ENCODE data around the gene SLCO4C1.

Gene SLCO4C1

GRCh38 chr5:102296178-102296817, at the start of gene SLCO4C1:
Gene SLCO4C1, minus strand, starts transcription at chr5:102296284. Its CDS starts 22 bp downstream, at chr5:102296262.
- peaks cover 4% of the 10 kb centered on the region; the same call in 1 of the 2 replicates for H3K4me1 ChIP-seq (ENCODE audit: control insufficient read depth, insufficient read depth, low read length)
- peak within 1 kb of the TSS; percentile 49; the same call in 1 of the 2 replicates for H3K27ac ChIP-seq (ENCODE audit: extremely low read depth, low read depth, low read length)
- no peaks in the 10 kb centered on the region for H3K9me3 ChIP-seq (ENCODE audit: control insufficient read depth, insufficient read depth, low read depth, low read length)
- ChIA-PET POLR2A (interaction anchor here (1.0 to 1.2 kb wide), 2 partner anchors 11 to 142 kb away, joined by 3 read pairs; no protein-coding TSS in a partner anchor), CTCF (interaction anchor here (0.5 to 2.3 kb wide), 24 partner anchors 9 to 614 kb away, joined by 3 to 14 read pairs (median 4); no protein-coding TSS in a partner anchor)
- peak within 1 kb of the TSS; percentile 73 for H3K4me3 ChIP-seq (ENCODE audit: low read depth, low read length)
- no peaks in the 10 kb centered on the region for H3K36me3 ChIP-seq (ENCODE audit: control insufficient read depth in 2 of 2, insufficient read depth in 1 of 2, low read length in 2 of 2)
- TF ChIP-seq ZNF24 (tag by site-specific recombination; IDR thresholded peaks at IDR 0.05) = 0 out of 2 replicates have a peak, but pooled peaks have one; percentile 41
- TF ChIP-seq PRDM6 (tag by site-specific recombination; IDR thresholded peaks at IDR 0.05) = no peak
- TF ChIP-seq ZNF404 (tag by site-specific recombination; IDR thresholded peaks at IDR 0.05) = no peak
- TF ChIP-seq ZNF366 (tag by site-specific recombination; conservative IDR thresholded peaks at IDR 0.05) = no peak
- TF ChIP-seq ZNF354C (tag by site-specific recombination; IDR thresholded peaks at IDR 0.05; ENCODE audit: borderline replicate concordance, low read depth) = no peak
- no peak for TF ChIP-seq ZBTB7A (tag by site-specific recombination; IDR thresholded peaks at IDR 0.05; ENCODE audit: low read depth)
- TF ChIP-seq ZNF266 (tag by site-specific recombination; IDR thresholded peaks at IDR 0.05; ENCODE audit: low read depth) = no peak
- no peak for TF ChIP-seq ZNF701 (tag by site-specific recombination; IDR thresholded peaks at IDR 0.05)
- TF ChIP-seq ZNF626 (tag by site-specific recombination; IDR thresholded peaks at IDR 0.05) = no peak
- TF ChIP-seq SP3 (tag by site-specific recombination; IDR thresholded peaks at IDR 0.05) = peak; percentile 78
- no peak for TF ChIP-seq ZNF558 (tag by site-specific recombination; IDR thresholded peaks at IDR 0.05)
- TF ChIP-seq SCRT1 (tag by site-specific recombination; IDR thresholded peaks at IDR 0.05; ENCODE audit: borderline replicate concordance) = peak; percentile 85
- TF ChIP-seq PRDM1 (tag by site-specific recombination; IDR thresholded peaks at IDR 0.05) = no peak
- TF ChIP-seq ZNF624 (tag by site-specific recombination; IDR thresholded peaks at IDR 0.05) = no peak
- TF ChIP-seq BCL6B (tag by site-specific recombination; IDR thresholded peaks at IDR 0.05) = no peak
- TF ChIP-seq IKZF3 (tag by site-specific recombination; IDR thresholded peaks at IDR 0.05) = peak; percentile 79
- TF ChIP-seq ZNF660 (tag by site-specific recombination; IDR thresholded peaks at IDR 0.05) = peak; percentile 93; the same call in 1 of the 2 replicates
- TF ChIP-seq ZNF184 (tag by site-specific recombination; IDR thresholded peaks at IDR 0.05) = no peak
- TF ChIP-seq MZF1 (tag by site-specific recombination; IDR thresholded peaks at IDR 0.05; ENCODE audit: borderline replicate concordance) = no peak
- TF ChIP-seq ZNF350 (tag by site-specific recombination; IDR thresholded peaks at IDR 0.05) = no peak
- no peak for TF ChIP-seq ZNF433 (tag by site-specific recombination; IDR thresholded peaks at IDR 0.05; ENCODE audit: low read depth)
- TF ChIP-seq ZNF792 (tag by site-specific recombination; IDR thresholded peaks at IDR 0.05) = no peak
- TF ChIP-seq ZFP69B (tag by site-specific recombination; IDR thresholded peaks at IDR 0.05) = no peak
- TF ChIP-seq KLF1 (tag by site-specific recombination; IDR thresholded peaks at IDR 0.05) = peak; percentile 95
- TF ChIP-seq ZNF513 (tag by site-specific recombination; IDR thresholded peaks at IDR 0.05) = no peak
- no peak for TF ChIP-seq ZFP41 (tag by site-specific recombination; IDR thresholded peaks at IDR 0.05; ENCODE audit: borderline replicate concordance)
- no peak for TF ChIP-seq ZNF140 (tag by site-specific recombination; IDR thresholded peaks at IDR 0.05)
- TF ChIP-seq ZNF169 (tag by site-specific recombination; IDR thresholded peaks at IDR 0.05) = no peak
- TF ChIP-seq ZNF600 (tag by site-specific recombination; IDR thresholded peaks at IDR 0.05) = peak; percentile 99
- TF ChIP-seq HOXA7 (CRISPR knock-in tag; IDR thresholded peaks at IDR 0.05; ENCODE audit: borderline replicate concordance) = no peak
- TF ChIP-seq KLF10 (tag by site-specific recombination; IDR thresholded peaks at IDR 0.05) = peak; percentile 94
- TF ChIP-seq ZBTB17 (tag by site-specific recombination; IDR thresholded peaks at IDR 0.05) = peak; percentile 99
- no peak for TF ChIP-seq ZNF785 (tag by site-specific recombination; IDR thresholded peaks at IDR 0.05)
- TF ChIP-seq ZBTB21 (tag by site-specific recombination; IDR thresholded peaks at IDR 0.05) = no peak
- TF ChIP-seq ZNF121 (tag by site-specific recombination; IDR thresholded peaks at IDR 0.05) = peak; percentile 85
- TF ChIP-seq KLF7 (tag by site-specific recombination; IDR thresholded peaks at IDR 0.05; ENCODE audit: borderline replicate concordance) = 0 out of 2 replicates have a peak, but pooled peaks have one; percentile 28
- peak; percentile 92 for TF ChIP-seq KLF9 (tag by site-specific recombination; IDR thresholded peaks at IDR 0.05; ENCODE audit: low read depth)

All from HEK293 (cell line).